Fibroblast of mammary gland (primary cell): ENCODE results near the gene FYN.

Source experiments
- DNase-seq: peaks from one replicate; pipeline ENCODE4 v3.0.0-alpha.2; 2010; ENCODE audit warnings: low read depth
- H3K4me3 ChIP-seq: 2 replicates; pipeline ENCODE4 v1.5.1; 2011; ENCODE audit warnings: low read depth, mild to moderate bottlenecking, low read length, moderate library complexity; ENCODE audit not compliant: control insufficient read depth
- CTCF ChIP-seq: conservative IDR thresholded peaks from 2 replicates; pipeline ENCODE4 v1.5.1; 2011; ENCODE audit warnings: low read depth, low read length, inconsistent platforms; ENCODE audit not compliant: control insufficient read depth, insufficient read depth

Gene FYN

GRCh38 chr6:111769365-111770152 lies 103.7 kb downstream of the FYN start:
- no peak for TF ChIP-seq CTCF
- H3K4me3 ChIP-seq = no peak overlapping the region
- DNase-seq = no peak

- no peak for TF ChIP-seq CTCF
- H3K4me3 ChIP-seq = no peak overlapping the region
- no peak for DNase-seq
Measured at GRCh38 chr6:111768431-111768770, 104.9 kb downstream of the FYN start.

- H3K4me3 ChIP-seq = no peak overlapping the region
- no peak for DNase-seq
- TF ChIP-seq CTCF = no peak
Measured at GRCh38 chr6:111767752-111768430, 105.4 kb downstream of the FYN start.

GRCh38 chr6:111766201-111766857 lies 106.9 kb downstream of the FYN start:
- no peak overlapping the region for H3K4me3 ChIP-seq
- TF ChIP-seq CTCF = no peak
- peak; percentile 31 for DNase-seq

GRCh38 chr6:111765763-111766162 lies 107.5 kb downstream of the FYN start:
- H3K4me3 ChIP-seq = no peak overlapping the region
- DNase-seq = no peak
- no peak for TF ChIP-seq CTCF

GRCh38 chr6:111764238-111765175 lies 108.7 kb downstream of the FYN start:
- H3K4me3 ChIP-seq = no peak overlapping the region
- TF ChIP-seq CTCF = no peak
- DNase-seq = no peak
